ENCODE measurements around the gene TGIF2.
"Not testable (repeated sequence)": the region's sequence is repeated elsewhere in the genome, so short reads cannot be mapped to it uniquely, and the experiment has no call there.

The TGIF2 gene

DNA sequence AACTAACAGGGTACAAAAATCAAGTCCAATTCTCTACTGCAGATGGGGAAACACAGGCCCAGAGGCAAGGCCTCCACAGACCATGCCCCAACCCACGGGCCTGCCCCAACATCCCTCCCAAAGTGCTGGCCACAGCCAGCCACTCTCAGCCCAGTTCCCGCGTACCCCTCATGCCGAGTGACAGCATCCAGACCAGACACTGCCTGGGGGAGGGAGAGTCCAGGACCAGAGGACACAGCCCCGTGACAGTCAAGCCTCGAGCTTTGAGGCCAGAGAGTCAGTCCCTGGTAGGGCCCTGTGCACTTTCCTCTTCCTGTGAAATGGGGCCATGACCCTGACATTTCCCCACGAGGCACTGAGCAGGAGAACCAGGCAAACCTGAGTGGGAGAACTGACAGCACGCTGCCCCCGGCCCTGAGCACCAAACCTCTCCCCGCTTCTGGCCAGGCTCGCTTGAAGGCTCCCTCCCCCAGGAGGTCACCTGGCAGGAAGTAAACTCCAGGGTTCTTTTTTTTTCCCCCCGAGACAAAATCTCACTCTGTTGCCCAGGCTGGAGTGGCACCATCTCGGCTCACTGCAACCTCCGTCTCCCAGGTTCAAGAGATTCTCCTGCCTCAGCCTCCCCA lies 27.2 kb upstream of the TGIF2 start:
- DNase-seq: no peak

DNA sequence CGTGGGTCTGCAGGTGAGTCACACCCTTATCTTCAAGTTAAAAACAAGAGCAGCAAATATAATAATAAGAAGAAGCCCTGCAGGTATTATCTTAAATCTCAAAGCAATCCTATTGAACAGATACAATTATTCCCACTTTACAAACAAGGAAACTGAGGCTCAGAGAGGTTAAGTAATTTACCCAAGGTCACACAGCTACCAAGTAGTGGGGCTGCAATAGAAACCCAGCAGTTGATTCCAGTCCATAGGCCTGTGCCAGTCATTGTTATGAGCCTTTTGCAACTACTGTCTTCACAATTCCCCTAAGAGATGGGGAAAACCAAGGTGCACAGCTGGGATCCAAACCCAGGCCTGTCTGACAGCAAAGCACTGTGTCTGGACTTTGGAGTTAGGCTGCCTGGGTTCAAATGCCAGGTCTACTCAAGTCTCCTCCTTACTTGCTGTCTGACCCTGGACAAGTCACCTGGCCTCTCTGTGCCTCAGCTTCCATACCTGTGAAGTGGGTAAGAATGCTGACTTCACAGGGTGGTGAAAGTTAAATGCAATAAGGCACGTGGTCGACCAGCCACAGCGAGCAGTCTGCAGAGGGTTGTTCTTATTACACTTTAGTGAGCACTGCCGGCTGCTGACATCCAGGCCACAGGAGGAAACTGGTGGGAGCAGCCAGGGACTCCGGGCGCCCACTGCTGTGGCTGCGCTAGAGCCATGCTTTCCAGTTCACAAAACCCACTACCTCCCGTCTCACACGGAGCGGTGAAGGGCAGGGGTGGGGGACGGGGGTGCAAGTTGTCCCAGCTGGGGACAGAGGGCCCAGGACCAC lies 26.0 kb upstream of the TGIF2 start:
- DNase-seq: no peak

DNA sequence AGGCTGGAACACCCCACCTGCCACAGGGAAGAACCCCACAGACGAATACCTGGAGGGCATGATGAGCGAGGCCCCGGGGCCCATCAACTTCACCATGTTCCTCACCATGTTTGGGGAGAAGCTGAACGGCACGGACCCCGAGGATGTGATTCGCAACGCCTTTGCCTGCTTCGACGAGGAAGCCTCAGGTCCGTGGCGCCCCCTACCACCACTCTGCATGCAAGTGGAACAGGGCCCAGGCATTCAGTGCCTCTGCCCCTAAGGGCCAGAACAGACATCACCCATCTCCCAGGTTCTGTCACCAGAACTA lies 25.4 kb upstream of the TGIF2 start:
- DNase-seq: no peak

DNA sequence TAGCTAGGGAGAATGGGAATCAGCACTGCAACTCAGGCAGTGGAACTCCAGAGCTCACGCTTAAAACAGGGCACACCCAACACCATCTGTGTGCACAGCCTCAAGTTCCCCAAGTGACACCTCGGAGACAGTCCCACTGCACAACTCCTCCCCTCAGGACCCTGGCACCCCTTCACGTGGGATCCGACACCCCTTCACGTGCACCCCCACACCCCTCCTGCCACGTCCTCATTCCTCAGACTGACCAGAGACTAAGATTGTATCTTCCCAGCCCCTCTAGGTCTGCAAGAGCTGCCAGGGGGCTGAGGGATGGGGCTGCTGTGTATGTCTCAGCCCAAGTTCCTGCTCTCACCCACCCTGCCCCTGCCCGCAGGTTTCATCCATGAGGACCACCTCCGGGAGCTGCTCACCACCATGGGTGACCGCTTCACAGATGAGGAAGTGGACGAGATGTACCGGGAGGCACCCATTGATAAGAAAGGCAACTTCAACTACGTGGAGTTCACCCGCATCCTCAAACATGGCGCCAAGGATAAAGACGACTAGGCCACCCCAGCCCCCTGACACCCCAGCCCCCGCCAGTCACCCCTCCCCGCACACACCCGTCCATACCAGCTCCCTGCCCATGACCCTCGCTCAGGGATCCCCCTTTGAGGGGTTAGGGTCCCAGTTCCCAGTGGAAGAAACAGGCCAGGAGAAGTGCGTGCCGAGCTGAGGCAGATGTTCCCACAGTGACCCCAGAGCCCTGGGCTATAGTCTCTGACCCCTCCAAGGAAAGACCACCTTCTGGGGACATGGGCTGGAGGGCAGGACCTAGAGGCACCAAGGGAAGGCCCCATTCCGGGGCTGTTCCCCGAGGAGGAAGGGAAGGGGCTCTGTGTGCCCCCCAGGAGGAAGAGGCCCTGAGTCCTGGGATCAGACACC lies 24.4 kb upstream of the TGIF2 start:
- DNase-seq: no peak

DNA sequence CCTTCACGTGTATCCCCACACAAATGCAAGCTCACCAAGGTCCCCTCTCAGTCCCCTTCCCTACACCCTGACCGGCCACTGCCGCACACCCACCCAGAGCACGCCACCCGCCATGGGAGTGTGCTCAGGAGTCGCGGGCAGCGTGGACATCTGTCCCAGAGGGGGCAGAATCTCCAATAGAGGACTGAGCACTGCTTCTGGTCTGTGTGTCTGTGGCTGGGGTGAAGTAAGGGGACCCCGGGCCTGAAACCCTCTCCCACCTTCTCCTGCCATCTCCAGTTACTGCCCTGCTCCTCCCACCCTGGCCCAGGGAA lies 23.8 kb upstream of the TGIF2 start:
- DNase-seq: no peak

DNA sequence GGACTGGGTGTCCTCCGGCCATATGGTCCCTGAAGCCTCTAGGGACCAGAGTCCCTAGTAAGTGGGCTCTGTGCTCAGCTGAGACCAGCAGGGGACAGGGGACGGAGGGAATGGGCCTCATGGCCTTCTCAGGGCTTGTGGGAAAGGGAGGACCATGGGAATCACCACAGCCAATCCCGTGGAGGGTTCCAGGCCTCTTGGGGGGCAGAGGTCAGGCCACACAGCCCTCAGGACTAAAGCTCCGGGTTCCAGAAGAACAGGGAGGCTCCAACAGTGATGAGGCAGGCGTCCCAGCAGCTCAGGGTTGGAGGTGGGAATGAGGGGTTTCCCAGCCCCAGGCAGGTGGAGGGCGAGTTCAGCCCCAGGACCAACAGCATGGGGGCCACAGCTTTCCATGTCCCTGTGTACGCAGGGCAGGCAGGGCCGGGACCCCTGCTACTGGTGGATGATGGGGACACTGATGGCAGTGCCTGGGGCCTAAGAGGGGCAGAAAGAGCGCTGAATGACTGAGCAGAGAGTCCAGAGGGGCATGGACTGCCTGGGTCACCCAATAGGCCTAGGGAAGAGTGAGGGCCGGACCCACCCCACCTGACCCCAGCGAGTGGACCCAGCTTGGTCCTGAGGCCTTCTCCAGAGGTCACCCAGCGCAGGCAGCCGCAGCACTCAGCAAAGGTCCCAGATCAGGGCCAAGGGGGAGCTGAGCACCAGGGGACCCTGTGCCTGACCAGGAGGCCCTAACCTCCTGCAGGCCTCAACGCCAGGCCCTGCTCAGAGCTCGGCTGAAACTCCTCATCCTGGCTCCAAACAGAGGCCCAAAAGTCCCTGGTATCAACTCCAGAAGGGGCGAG lies 23.2 kb upstream of the TGIF2 start:
- DNase-seq: no peak

DNA sequence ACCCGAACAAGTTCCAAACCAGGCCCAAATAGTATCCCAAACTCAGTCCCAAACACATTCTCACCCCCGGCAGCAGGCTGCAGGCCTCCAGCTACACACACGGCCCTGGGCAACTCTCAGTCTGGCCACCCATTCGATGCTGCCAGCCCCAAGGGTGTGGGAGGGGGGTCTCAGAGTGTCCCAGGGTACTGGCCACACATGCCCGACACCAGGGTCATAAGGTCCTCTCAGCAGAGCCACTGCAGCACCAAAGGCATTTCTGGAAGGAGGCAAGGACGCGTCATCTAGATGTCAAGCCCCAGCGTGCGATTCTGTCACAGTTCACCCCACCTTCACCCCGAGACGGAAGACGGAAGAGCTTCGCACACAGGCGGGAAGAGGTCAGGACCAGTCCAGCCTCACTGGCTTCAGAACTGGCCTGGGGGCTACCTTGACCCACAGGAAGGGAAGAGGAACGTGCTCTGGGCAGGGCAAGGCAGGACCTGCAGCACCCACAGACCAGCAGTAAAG lies 22.6 kb upstream of the TGIF2 start:
- no peak for DNase-seq

DNA sequence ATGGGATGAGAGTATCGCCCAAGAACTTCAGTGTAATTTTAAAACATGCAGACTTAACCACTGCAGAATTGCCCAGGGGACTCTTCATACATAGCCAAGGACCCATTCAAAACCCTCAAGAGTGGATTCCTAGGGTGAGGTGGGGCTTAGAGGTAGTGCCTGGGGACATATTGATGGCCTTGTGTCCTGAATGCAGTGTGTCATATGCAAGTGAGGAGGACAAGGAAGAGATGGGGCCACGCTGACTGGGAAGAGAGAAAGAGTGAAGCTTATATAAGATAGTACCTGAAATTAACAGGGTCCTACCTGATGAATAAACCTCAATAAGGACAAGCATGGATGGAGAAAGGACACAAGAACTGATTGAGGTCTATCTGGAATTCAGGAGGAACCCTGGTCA lies 18.1 kb upstream of the TGIF2 start:
- no peak for DNase-seq

DNA sequence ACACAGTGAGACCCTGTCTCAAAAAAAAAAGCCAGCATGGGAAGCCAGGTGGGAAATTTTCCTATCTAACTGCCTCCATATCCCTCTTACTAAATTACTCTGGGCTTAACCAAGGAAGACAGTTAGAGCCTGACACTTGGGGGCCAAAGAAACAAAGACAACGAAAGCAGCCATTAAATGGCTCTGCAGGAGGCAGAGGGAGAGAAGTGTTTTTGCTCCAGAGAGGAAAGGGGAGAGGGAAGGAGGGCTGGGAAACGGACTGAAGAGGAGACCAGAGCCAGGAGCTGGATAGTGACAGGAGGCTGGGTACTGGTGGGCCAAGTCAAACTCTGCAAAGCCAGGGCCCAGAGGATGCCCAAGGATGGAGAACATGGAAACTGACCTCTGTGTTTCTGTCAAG lies 10.7 kb upstream of the TGIF2 start:
- DNase-seq: no peak

DNA sequence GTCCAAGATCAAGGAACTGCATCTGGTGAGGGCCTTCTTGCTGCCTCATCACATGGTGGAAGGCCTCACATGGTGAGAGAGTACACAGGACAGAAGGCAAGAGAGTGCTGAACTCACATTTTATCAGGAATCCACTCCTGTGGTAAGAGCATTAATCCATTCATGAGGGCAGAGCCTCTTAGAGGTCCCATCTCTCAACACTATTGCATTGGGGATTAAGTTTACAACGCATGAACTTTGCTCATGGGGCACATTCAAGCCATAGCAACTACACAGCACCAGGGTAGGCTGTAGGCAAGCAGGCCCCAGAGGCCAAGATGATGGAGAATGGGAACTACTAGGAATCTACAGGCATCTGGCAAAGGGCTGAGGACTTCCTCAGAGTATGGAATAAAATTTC lies 10.0 kb upstream of the TGIF2 start:
- DNase-seq: no peak

DNA sequence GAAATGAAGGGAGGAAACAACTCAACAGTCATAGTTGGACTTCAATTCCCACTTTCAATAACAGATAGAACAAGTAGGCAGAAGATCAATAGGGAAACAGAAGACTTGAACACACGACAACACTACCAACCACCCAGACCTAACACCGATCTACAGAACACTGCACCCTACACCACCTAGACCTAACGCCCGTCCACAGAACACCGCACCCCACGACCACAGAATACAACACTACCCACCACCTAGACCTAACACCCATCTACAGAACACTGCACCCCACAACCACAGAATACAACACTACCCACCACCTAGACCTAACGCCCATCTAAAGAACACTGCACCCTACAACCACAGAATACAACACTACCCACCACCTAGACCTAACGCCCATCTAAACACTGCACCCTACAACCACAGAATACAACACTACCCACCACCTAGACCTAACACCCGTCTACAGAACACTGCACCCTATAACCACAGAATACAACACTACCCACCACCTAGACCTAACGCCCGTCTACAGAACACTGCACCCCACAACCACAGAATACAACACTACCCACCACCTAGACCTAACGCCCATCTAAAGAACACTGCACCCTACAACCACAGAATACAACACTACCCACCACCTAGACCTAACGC lies 9.2 kb upstream of the TGIF2 start:
- not testable (repeated sequence) for DNase-seq

DNA sequence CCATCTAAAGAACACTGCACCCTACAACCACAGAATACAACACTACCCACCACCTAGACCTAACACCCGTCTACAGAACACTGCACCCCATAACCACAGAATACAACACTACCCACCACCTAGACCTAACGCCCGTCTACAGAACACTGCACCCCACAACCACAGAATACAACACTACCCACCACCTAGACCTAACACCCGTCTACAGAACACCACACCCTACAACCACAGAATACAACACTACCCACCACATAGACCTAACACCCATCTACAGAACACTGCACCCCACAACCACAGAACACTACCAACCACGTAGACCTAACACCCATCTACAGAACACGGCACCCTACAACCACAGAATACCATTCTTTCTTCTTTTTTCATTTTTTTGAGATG lies 8.7 kb upstream of the TGIF2 start:
- not testable (repeated sequence) for DNase-seq

DNA sequence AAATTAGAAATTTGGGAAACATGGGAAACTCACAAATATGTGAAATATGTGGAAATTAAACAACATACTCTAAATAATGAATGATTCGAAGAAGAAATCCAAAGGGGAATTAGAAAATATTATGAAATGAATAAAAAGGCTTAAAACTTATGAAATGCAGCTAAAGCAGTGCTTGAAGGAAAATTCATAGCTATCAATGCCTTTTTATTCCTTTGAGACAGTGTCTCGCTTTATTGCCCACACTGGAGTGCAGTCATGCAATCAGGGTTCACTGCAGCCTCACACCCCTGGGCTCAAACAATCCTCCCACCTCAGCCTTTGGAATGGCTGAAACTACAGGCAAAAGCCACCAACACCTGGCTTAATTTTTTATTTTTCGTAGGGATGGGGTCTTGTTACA lies 7.9 kb upstream of the TGIF2 start:
- DNase-seq: no peak

DNA sequence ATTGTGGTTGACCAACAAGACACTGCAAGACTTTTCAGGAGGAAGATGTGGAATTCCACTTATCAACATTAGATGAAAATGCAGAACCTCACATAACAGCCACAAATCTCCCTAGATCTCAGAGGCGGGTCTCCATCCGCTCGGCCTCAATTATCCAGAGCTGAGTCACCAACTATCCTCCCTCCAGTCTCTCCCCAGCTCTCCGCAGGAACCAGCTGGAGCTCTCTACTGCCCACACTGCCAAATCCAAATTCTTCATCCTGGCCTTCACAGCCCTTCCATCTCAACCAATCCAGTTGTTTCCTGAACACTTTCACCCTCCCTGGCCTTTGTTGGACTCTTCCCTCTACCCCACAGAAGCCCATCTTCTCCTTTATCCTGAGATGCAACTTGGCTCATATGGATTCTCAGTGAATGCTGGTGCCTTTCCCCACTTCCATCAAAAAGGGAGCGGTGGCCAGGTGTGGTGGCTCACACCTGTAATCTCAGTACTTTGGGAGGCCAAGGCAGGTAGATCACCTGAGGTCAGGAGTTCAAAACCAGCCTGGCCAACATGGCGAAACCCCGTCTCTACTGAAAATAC lies 3.5 kb upstream of the TGIF2 start:
- no peak for DNase-seq

DNA sequence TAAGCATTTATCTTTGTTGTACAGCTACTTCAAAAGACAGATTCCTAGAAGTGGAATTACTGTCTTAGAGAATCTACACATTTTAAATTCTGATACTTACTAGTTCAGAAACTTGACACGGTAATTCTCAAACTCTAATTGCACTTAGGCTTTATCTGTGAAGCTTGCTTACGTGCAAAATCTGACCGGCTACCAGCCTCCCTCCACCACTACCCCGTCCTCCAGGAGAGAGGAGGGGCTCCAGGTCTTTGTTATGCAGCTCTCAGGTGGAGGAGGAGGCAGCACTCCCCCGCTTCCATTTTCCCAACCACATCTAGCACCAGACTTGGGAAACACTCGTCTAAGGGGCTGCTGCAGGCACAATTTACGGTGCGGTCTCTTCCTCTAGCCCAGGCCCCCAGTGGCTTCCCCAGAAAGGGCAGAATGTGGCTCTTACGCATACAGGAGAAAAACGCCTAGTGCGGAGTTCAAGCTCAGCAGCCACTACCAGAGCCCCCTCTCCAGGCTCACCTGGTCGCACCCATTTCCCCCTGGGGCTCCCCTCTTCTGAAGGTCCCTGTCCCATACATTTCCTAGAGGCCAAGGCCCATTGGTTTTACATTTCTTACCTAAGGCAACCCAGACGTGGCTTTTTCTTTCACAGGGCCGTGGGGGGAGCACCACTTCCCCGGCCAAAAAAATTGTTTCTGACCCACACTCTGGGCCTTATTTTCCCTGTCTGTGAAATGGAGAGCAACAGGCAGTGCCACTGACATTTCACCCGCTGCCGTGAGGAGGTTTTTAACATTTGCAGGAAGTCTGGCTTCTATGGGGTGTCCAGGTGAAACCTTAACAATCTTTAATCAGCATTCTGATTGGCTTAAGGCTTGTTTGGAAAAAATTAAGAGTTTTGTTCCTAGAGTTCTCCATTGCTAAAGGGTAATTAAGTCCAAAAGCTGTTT lies 1.6 kb upstream of the TGIF2 start:
- no peak for DNase-seq

DNA sequence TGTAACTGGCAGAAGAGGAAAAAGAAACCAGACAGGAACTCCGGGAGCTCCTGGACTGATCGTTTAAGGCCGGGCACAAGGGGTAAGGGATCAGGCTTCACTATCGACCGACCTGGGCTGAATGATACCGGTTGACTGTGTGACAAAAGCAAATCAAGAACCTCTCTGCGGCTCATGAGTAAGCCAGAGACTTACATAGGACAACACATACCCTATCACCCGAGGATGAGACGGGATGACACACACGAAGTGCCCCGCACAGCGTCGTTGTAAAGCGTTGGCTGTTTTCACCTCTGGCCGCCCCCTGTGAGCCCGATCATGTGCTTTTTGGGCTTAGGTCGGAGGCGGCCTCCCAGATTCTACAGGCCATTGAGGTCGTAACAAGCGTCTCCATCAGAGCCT lies 695 bp upstream of the TGIF2 start:
- DNase-seq: peak in 2 of 58 donors; percentile 12 to 17

DNA sequence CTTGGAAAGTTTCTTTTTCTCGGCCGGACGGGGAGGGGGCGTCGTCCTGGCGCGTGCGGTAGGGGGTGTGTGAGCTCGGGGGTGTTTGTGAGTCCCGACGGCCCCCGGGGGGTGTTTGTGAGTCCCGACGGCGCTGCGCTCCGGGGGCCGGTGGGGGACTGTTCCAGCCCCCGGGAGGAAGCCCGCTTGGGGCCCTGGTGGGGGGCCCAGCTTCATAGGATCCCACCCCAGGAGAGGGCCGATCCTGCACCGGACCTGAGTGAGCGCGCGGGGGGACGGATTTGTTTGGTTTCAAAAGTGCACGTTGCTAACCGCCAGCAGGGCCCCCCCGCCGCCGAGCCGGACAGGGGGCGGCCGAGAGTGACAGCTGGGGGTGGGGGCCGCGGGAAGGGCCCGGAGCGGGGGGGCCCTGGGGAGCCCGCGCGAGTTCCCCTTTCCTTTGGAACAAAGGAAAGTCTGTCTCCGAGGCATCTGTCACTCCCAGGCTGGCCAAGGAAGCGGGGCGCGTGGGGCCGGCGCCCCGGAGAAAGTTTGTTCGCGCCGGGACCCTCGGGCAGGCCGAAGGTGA lies 485 bp downstream of the TGIF2 start:
- DNase-seq: peak in 24 of 58 donors; percentile 3 to 40 (median 20)

DNA sequence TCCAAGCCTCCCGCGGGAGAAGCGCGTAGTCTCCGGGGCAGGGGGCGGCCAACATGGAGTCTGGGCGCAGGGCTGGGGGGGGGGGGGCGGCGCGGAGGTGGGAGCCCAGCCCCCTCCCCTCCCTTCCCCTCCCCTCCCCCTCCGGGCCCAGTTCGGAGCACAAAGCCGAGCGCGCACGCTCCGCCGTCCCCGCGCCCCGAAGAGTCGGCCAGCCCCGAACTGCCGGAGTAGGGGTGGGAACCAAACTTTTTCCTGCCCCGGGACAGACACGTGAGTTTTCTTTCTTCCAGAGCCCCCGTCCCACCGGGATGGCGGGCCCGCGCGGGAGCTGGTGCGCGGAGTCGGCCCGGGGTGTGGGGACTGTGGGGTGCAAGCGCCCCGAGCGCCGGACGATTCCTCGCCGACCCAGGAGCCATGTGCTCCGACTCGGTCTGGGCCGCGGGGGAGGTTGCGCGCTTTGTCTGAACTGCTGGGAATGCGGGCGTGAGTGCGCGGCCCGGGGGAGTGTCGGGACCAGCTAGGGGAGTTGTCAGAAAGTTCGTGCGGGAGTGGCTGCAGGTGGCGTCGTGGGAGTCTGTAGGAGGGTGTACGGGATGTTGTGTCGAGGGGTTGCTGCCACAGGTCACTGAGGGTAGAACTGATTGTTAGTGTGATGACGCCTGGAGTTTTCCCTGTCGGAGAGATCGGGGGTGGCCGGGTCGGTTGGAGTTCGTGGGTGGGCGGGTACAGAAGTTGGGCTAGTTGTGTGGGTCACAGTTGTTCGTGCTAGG lies 1.2 kb downstream of the TGIF2 start:
- peak in 3 of 58 donors; percentile 7 to 40 (median 13) for DNase-seq

All from anterior cingulate cortex (tissue), 58 donors.